ENCODE measurements around the gene PLEK. TPM values are rescaled to one million over a fixed set of nuclear protein-coding genes. Genes with fewer than 3 reads are reported as not detected.
"Not testable (repeated sequence)": the region's sequence is repeated elsewhere in the genome, so short reads cannot be mapped to it uniquely, and the experiment has no call there.

Gene PLEK
- polyA plus RNA-seq, 4 donors, result 2.5 to 6.6 (median 5.3) TPM

DNA sequence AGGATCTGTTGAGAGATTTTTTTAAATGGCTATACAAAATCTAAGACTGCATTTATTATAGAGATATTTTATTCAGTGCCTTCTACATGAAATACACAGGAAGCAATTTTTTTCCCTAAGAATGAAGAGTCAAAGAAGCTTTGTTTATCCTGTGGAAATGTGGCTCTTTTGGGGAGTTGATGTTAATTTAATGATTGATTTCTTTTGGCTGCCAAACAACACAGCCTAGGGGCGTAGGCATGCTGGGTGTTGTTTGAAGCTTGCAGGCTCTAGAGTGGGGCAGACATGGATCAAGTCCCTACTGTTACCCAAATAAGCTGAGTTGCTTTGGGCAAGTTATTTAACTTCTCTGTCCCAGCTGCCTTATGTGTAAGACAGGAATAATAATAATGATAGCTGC lies 21.1 kb upstream of the PLEK start:
- H3K4me3 ChIP-seq (ENCODE audit: low read depth in 1 of 3, low read length in 3 of 3), result no peak overlapping the region
- no peaks in the 10 kb centered on the region for H3K36me3 ChIP-seq (ENCODE audit: control insufficient read depth in 3 of 3, insufficient read depth in 2 of 3, low read depth in 1 of 3, low read length in 3 of 3)
- FAIRE-seq (no peak), DNase-seq (no peak)
- H3K9me3 ChIP-seq (ENCODE audit: control insufficient read depth in 2 of 2, insufficient read depth in 1 of 2, low read depth in 1 of 2, low read length in 1 of 2), result no peaks in the 10 kb centered on the region
- H3K27ac ChIP-seq (ENCODE audit: low read depth in 1 of 3, low read length in 2 of 3), result no peak overlapping the region
- 61 to 81% (median 66%) methylated on average over 1 of the region's 1 CpG for WGBS, 3 donors
- no peaks in the 10 kb centered on the region for H3K4me1 ChIP-seq (ENCODE audit: control insufficient read depth in 3 of 3, insufficient read depth in 2 of 3, low read depth in 1 of 3, low read length in 2 of 3)
- H3K27me3 ChIP-seq (ENCODE audit: control insufficient read depth in 3 of 3, insufficient read depth in 3 of 3, low read length in 3 of 3), result peaks cover 0 to 9% (median 0%) of the 10 kb centered on the region in 3 donors

DNA sequence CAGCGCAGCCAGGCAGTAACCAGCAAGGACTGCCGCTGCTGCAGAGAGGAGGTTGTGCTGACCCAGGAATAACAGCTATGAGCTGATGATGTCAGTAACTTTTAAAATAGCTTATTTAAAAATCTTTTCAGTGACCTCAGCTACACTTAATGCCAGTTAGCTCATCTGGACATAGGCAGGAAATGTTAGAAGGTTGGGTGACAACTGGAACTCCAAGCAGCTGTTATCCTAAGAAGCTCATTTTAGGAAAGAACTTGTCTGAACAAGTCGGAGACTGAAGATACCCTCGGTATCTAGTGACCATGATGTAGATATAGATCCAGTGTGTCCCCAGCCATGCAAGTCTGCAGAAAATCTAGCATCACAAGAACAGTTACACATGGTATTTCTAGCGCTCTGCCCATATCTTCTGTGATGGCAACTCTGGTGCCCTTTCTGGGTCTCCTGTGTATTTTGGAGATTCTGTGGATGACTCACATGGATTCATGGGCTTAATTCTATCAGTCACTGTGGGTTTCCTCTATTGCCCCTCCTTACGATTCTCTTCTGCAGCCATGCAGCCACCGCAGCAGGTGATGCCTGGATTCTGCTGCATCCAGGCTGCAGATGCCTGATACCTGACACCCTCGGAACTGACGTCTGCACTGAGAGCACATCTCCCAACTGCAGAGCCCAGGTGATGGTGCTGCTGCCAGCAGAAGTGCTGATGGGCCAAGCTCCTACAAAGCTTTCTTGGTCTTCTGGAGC lies 19.8 kb upstream of the PLEK start:
- Histone ChIP-seq H3K27ac (ENCODE audit: low read depth in 1 of 3, low read length in 2 of 3) (no peak overlapping the region), H3K4me1 (ENCODE audit: control insufficient read depth in 3 of 3, insufficient read depth in 2 of 3, low read depth in 1 of 3, low read length in 2 of 3) (no peaks in the 10 kb centered on the region), H3K9me3 (ENCODE audit: control insufficient read depth in 2 of 2, insufficient read depth in 1 of 2, low read depth in 1 of 2, low read length in 1 of 2) (no peaks in the 10 kb centered on the region), H3K36me3 (ENCODE audit: control insufficient read depth in 3 of 3, insufficient read depth in 2 of 3, low read depth in 1 of 3, low read length in 3 of 3) (no peaks in the 10 kb centered on the region), H3K27me3 (ENCODE audit: control insufficient read depth in 3 of 3, insufficient read depth in 3 of 3, low read length in 3 of 3) (peaks cover 0 to 4% (median 0%) of the 10 kb centered on the region in 3 donors), H3K4me3 (ENCODE audit: low read depth in 1 of 3, low read length in 3 of 3) (no peak overlapping the region)
- DNase-seq (no peak), FAIRE-seq (no peak)
- WGBS, 3 donors, result 74 to 83% (median 80%) methylated on average over 9 of the region's 9 CpGs

DNA sequence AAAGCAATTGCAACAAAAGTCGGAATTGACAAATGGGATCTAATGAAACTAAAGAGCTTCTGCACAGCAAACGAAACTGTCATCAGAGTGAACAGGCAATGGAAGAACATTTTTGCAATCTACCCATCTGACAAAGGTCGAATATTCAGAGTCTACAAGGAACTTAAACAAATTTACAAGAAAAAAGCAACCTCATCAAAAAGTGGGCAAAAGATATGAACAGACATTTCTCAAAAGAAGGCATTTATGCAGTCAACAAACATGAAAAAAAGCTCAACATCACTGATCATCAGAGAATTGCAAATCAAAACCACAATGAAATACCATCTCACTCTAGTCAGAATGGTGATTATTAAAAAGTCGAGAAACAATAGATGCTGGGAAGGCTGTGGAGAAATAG lies 16.0 kb upstream of the PLEK start:
- 78 to 94% (median 85%) methylated on average over 4 of the region's 4 CpGs for WGBS, 3 donors
- H3K9me3 ChIP-seq (ENCODE audit: control insufficient read depth in 2 of 2, insufficient read depth in 1 of 2, low read depth in 1 of 2, low read length in 1 of 2); H3K4me1 ChIP-seq (ENCODE audit: control insufficient read depth in 3 of 3, insufficient read depth in 2 of 3, low read depth in 1 of 3, low read length in 2 of 3); H3K36me3 ChIP-seq (ENCODE audit: control insufficient read depth in 3 of 3, insufficient read depth in 2 of 3, low read depth in 1 of 3, low read length in 3 of 3); H3K27me3 ChIP-seq (ENCODE audit: control insufficient read depth in 3 of 3, insufficient read depth in 3 of 3, low read length in 3 of 3); DNase-seq; FAIRE-seq; H3K4me3 ChIP-seq (ENCODE audit: low read depth in 1 of 3, low read length in 3 of 3); H3K27ac ChIP-seq (ENCODE audit: low read depth in 1 of 3, low read length in 2 of 3): not testable (repeated sequence)

DNA sequence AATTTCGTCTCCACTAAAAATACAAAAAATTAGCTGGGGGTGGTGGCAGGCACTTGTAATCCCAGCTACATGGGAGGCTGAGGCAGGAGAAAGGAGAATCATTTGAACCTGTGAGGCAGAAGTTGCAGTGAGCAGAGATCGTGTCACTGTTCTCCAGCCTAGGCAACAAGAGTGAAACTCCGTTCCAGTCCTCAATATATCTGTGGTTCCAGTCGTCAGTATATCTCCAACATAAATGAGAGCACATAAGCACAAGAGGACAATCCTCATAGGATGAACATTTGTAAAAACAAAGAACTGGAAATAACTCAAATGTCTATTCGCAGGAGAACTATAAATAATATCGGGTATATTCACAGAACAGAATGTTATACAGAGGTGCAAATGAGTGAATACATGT lies 13.1 kb upstream of the PLEK start:
- no peak for FAIRE-seq
- H3K4me1 ChIP-seq (ENCODE audit: control insufficient read depth in 3 of 3, insufficient read depth in 2 of 3, low read depth in 1 of 3, low read length in 2 of 3), result no peaks in the 10 kb centered on the region

DNA sequence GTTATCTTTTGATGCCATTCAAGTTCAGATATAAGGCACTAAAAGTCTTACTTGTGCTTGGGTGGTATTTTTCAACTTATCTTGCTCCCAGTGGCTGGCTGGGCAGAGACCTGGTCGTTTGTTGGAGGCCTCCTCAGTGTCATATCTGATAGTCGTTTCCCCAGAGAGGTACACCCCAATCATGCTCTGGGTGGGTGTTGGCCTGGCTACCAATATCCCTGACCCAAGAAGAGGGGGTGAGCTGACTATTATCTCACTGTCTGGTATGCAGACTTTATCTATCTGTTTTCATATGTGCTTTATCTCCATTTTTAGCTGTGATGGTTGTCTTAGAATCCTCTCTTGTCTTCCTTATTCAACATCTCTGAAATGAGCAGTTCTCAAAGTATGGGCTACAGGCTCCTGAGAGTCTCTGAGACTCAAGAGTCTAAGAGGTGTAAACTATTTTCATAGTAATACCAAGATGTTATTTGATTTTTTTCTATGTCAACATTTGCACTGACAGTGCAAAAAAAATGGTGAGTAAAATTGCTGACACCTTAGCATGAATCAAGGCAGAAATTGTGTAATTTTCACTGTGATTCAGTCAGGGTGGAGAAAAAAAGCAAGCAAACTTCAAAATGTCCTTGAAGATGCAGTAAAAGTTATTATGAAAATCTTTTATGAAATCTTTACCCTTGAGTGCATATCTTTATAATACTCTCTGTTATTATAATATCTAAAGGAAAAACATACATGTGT lies 12.3 kb upstream of the PLEK start:
- DNase-seq, result no peak
- WGBS, 3 donors, result 7 to 36% (median 18%) methylated on average over 2 of the region's 2 CpGs
- no peak for FAIRE-seq
- Histone ChIP-seq H3K4me1 (ENCODE audit: control insufficient read depth in 3 of 3, insufficient read depth in 2 of 3, low read depth in 1 of 3, low read length in 2 of 3) (no peaks in the 10 kb centered on the region), H3K27ac (ENCODE audit: low read depth in 1 of 3, low read length in 2 of 3) (no peak overlapping the region), H3K27me3 (ENCODE audit: control insufficient read depth in 3 of 3, insufficient read depth in 3 of 3, low read length in 3 of 3) (peaks cover 0 to 3% (median 0%) of the 10 kb centered on the region in 3 donors), H3K4me3 (ENCODE audit: low read depth in 1 of 3, low read length in 3 of 3) (no peak overlapping the region), H3K36me3 (ENCODE audit: control insufficient read depth in 3 of 3, insufficient read depth in 2 of 3, low read depth in 1 of 3, low read length in 3 of 3) (no peaks in the 10 kb centered on the region), H3K9me3 (ENCODE audit: control insufficient read depth in 2 of 2, insufficient read depth in 1 of 2, low read depth in 1 of 2, low read length in 1 of 2) (no peaks in the 10 kb centered on the region)

More for the DNA sequence above, 13.1 kb upstream of the PLEK start:
- Histone ChIP-seq H3K9me3 (ENCODE audit: control insufficient read depth in 2 of 2, insufficient read depth in 1 of 2, low read depth in 1 of 2, low read length in 1 of 2) (no peaks in the 10 kb centered on the region), H3K36me3 (ENCODE audit: control insufficient read depth in 3 of 3, insufficient read depth in 2 of 3, low read depth in 1 of 3, low read length in 3 of 3) (no peaks in the 10 kb centered on the region), H3K4me3 (ENCODE audit: low read depth in 1 of 3, low read length in 3 of 3) (no peak overlapping the region), H3K27me3 (ENCODE audit: control insufficient read depth in 3 of 3, insufficient read depth in 3 of 3, low read length in 3 of 3) (peaks cover 0 to 3% (median 0%) of the 10 kb centered on the region in 3 donors), H3K27ac (ENCODE audit: low read depth in 1 of 3, low read length in 2 of 3) (no peak overlapping the region)
- no peak for DNase-seq
- 86 to 88% (median 87%) methylated on average over 6 of the region's 6 CpGs for WGBS, 3 donors

DNA sequence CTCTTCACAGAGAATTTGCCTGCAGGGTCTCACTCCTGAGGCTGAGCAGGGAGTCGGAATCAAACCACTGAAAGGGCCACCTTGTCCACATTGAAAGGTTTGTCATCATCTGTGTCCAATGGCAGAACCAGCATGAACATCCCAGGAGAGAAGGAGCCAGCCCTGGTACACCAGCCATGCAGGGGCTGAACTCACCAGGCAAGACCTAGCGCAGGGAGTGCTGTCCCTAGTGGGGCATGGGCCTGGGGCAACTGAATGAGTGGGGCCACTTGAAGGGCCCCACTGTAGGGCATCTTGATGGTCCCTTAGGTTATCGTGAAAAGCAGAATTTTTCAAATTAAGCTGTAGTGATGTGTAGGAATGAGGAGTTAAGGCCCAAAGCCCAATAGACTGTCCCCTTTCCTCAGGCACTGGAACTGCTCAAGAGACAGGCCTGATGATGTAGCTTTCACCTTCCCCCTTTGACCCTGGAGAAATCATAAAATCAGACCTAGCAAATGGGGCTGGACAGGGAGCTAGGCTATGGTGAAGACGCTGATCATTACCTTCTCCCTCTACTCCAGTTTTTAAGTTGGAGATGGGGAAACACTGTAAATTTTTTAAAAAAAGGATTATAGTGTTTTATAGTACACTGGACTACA lies 8.4 kb upstream of the PLEK start:
- WGBS, 3 donors, result 93 to 95% (median 93%) methylated on average over 4 of the region's 4 CpGs
- Histone ChIP-seq H3K9me3 (ENCODE audit: control insufficient read depth in 2 of 2, insufficient read depth in 1 of 2, low read depth in 1 of 2, low read length in 1 of 2) (no peaks in the 10 kb centered on the region), H3K36me3 (ENCODE audit: control insufficient read depth in 3 of 3, insufficient read depth in 2 of 3, low read depth in 1 of 3, low read length in 3 of 3) (no peaks in the 10 kb centered on the region), H3K27me3 (ENCODE audit: control insufficient read depth in 3 of 3, insufficient read depth in 3 of 3, low read length in 3 of 3) (peaks cover 0 to 3% (median 0%) of the 10 kb centered on the region in 3 donors), H3K4me1 (ENCODE audit: control insufficient read depth in 3 of 3, insufficient read depth in 2 of 3, low read depth in 1 of 3, low read length in 2 of 3) (no peaks in the 10 kb centered on the region), H3K4me3 (ENCODE audit: low read depth in 1 of 3, low read length in 3 of 3) (no peak overlapping the region), H3K27ac (ENCODE audit: low read depth in 1 of 3, low read length in 2 of 3) (no peak overlapping the region)
- no peak for FAIRE-seq
- no peak for DNase-seq

DNA sequence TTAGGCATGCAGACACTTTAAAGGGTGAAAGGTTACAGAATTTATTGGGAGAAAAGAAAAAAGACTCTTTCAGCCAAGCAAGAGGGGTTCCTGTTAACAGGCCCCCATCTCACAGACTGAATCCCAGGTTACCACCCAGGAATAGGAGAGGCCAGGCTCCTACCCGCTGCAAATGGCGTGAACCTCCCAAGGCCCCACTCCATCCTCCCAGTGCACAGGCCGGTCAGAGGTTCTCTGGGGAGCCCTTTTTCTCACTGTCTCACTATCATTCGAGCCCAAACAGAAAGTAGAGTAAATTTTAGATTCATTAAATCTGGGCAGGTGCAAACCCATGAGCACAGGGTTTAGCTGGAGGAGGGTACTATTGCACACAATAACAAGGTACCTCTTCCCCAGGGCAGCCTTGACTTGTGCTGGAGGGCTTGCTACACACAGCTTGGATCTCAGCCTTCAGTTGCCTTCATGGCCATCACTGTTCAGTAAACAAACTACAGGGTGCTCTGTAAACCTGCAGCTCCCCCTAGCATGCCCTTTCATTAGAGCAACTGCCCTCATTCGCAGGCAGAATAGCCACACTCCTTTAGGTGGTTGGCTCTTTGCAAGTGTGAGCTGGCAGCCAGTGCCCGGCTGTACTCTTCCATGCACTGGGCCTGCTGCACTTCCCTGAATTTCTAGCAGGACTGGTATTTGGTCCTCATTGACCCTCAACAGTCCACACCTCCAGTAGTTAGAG lies 7.3 kb upstream of the PLEK start:
- 73 to 78% (median 76%) methylated on average over 6 of the region's 6 CpGs for WGBS, 3 donors
- FAIRE-seq, result no peak
- no peak overlapping the region for H3K27ac ChIP-seq (ENCODE audit: low read depth in 1 of 3, low read length in 2 of 3)

DNA sequence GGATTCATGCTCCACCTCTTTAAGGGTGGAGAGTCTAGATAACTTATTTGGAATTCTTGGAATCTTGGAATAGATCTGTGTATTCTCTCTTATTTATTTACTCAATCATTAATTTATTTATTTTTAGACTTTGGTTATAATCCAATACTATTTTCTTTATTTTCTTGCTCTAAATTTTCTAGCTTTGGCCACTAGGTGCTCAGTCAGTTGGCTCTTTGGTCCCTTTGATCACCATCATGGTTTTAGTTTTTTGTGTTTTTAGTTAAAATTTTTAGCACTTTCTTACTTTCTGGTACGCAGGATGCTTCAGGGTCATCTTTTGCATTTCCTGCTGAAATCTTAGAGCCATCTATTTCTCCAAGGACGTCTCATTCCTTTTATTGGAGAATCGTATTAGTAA lies 5.2 kb upstream of the PLEK start:
- Histone ChIP-seq H3K4me1 (ENCODE audit: control insufficient read depth in 3 of 3, insufficient read depth in 2 of 3, low read depth in 1 of 3, low read length in 2 of 3) (no peaks in the 10 kb centered on the region), H3K27me3 (ENCODE audit: control insufficient read depth in 3 of 3, insufficient read depth in 3 of 3, low read length in 3 of 3) (peaks cover 0 to 3% (median 0%) of the 10 kb centered on the region in 3 donors), H3K4me3 (ENCODE audit: low read depth in 1 of 3, low read length in 3 of 3) (no peak overlapping the region), H3K9me3 (ENCODE audit: control insufficient read depth in 2 of 2, insufficient read depth in 1 of 2, low read depth in 1 of 2, low read length in 1 of 2) (no peaks in the 10 kb centered on the region), H3K36me3 (ENCODE audit: control insufficient read depth in 3 of 3, insufficient read depth in 2 of 3, low read depth in 1 of 3, low read length in 3 of 3) (no peaks in the 10 kb centered on the region), H3K27ac (ENCODE audit: low read depth in 1 of 3, low read length in 2 of 3) (no peak overlapping the region)
- 83 to 91% (median 85%) methylated on average over 3 of the region's 3 CpGs for WGBS, 3 donors
- DNase-seq (no peak), FAIRE-seq (no peak)

More for the DNA sequence above, 7.3 kb upstream of the PLEK start:
- Histone ChIP-seq H3K4me3 (ENCODE audit: low read depth in 1 of 3, low read length in 3 of 3) (no peak overlapping the region), H3K27me3 (ENCODE audit: control insufficient read depth in 3 of 3, insufficient read depth in 3 of 3, low read length in 3 of 3) (peaks cover 0 to 3% (median 0%) of the 10 kb centered on the region in 3 donors), H3K9me3 (ENCODE audit: control insufficient read depth in 2 of 2, insufficient read depth in 1 of 2, low read depth in 1 of 2, low read length in 1 of 2) (no peaks in the 10 kb centered on the region), H3K4me1 (ENCODE audit: control insufficient read depth in 3 of 3, insufficient read depth in 2 of 3, low read depth in 1 of 3, low read length in 2 of 3) (no peaks in the 10 kb centered on the region), H3K36me3 (ENCODE audit: control insufficient read depth in 3 of 3, insufficient read depth in 2 of 3, low read depth in 1 of 3, low read length in 3 of 3) (no peaks in the 10 kb centered on the region)
- DNase-seq, result no peak
